Adipocyte (in vitro differentiated cells): ENCODE measurements around the gene CASKIN2.
"Not testable (repeated sequence)": the region's sequence is repeated elsewhere in the genome, so short reads cannot be mapped to it uniquely, and the experiment has no call there.

ENCODE experiments used
- DNase-seq: peaks from one replicate; pipeline ENCODE4 v3.0.0-alpha.2; 2015; ENCODE audit warnings: low read depth
- H3K27me3 ChIP-seq: replicated peaks from 2 replicates; pipeline ENCODE4 v1.7.0; 2013; ENCODE audit warnings: mild to moderate bottlenecking, low read length, moderate library complexity; ENCODE audit not compliant: control insufficient read depth, insufficient read depth
- H3K36me3 ChIP-seq: 2 replicates; pipeline ENCODE4 v1.7.0; 2013; ENCODE audit warnings: low read length, mild to moderate bottlenecking, moderate library complexity; ENCODE audit not compliant: control insufficient read depth, insufficient read depth, severe bottlenecking
- H3K4me1 ChIP-seq: 2 replicates; pipeline ENCODE4 v1.7.0; 2013; ENCODE audit warnings: mild to moderate bottlenecking, low read length, moderate library complexity; ENCODE audit not compliant: control insufficient read depth, insufficient read depth
- H3K4me3 ChIP-seq: 2 replicates; pipeline ENCODE4 v1.7.0; 2013; ENCODE audit warnings: mild to moderate bottlenecking, low read length, moderate library complexity
- H3K9ac ChIP-seq: 2 replicates; pipeline ENCODE4 v1.7.0; 2013; ENCODE audit warnings: mild to moderate bottlenecking, low read length, moderate library complexity
- H3K9me3 ChIP-seq: 2 replicates; pipeline ENCODE4 v1.7.0; 2013; ENCODE audit warnings: mild to moderate bottlenecking, low read length, moderate library complexity; ENCODE audit not compliant: control insufficient read depth

The CASKIN2 gene

DNA sequence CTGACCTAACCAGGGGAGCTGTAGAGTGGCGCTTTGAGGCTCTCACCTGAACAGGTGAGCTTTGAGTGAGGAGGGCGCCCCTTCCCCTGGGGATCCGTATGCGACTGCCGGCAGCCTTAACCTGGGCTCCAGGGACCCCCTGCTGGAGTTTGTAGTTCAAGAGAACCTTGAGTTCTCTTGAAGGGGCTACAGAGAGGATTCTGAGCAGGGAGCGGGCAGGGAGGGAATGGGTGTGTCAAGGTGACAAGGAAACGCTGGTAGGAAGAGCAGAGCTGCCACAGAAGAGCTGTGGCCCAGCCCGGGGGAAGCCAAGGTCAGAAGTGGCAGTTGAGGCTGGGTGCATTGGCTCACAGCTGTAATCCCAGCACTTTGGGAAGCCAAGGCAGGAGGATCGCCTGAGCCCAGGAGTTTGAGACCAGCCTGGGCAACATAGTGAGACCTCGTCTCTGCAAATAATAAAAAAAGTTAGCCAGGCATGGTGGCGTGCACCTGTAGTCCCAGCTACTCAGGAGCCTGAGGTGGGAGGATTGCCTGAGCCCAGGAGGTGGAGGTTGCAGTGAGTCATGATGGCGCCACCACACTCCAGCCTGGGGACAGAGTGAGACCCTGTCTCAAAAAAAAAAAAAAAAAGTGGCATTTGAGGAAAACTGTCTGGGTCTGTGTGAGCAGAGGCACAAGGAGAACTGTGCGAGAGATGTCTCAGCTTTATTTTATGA lies 11.4 kb upstream of the CASKIN2 start:
- Histone ChIP-seq H3K9ac (no peak overlapping the region), H3K4me3 (no peak overlapping the region), H3K27me3 (peaks cover 27% of the 10 kb centered on the region), H3K4me1 (peaks cover 4% of the 10 kb centered on the region), H3K9me3 (no peaks in the 10 kb centered on the region), H3K36me3 (no peaks in the 10 kb centered on the region)
- DNase-seq: no peak

DNA sequence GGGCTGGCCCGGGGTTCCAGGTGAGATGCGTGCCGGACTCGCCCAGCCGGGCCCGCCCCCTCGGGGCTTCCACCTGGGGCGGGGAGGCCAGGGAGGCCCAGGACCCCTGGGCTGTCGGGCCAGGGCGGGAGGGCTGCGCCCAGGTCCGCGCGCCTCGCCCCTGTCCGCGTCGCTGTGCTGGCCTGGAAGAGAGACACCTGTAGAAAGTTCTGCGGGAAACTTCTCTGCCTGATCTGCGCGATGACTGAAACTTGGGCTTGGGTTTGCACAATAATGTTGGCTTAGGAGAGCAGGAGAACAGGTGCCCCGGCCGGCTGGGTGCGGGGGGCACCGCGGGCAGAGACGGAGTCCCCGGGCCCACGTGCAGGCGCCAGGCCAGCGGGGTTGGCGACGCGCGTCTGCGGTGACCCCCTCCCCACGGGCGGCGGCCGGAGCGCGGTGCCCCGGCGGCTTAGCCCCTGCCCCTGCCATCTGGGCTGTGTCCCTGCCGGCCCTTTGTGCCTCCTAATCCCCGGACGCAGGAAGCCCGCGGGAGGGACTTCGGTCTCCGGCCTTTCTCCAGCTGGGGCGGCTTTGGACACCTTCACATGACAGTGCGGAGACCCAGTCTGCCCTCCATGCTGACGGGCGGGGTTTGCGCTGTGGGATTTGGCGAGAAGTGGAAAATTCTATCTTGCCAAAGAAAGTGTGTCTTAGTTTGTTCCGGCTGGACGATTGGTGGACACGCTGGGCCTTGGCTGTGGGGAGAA lies 10.6 kb upstream of the CASKIN2 start:
- Histone ChIP-seq H3K36me3 (no peaks in the 10 kb centered on the region), H3K4me1 (peaks cover 4% of the 10 kb centered on the region), H3K9me3 (no peaks in the 10 kb centered on the region), H3K4me3 (peak overlapping the region; percentile 52), H3K27me3 (peaks cover 21% of the 10 kb centered on the region), H3K9ac (no peak overlapping the region)
- DNase-seq: no peak

DNA sequence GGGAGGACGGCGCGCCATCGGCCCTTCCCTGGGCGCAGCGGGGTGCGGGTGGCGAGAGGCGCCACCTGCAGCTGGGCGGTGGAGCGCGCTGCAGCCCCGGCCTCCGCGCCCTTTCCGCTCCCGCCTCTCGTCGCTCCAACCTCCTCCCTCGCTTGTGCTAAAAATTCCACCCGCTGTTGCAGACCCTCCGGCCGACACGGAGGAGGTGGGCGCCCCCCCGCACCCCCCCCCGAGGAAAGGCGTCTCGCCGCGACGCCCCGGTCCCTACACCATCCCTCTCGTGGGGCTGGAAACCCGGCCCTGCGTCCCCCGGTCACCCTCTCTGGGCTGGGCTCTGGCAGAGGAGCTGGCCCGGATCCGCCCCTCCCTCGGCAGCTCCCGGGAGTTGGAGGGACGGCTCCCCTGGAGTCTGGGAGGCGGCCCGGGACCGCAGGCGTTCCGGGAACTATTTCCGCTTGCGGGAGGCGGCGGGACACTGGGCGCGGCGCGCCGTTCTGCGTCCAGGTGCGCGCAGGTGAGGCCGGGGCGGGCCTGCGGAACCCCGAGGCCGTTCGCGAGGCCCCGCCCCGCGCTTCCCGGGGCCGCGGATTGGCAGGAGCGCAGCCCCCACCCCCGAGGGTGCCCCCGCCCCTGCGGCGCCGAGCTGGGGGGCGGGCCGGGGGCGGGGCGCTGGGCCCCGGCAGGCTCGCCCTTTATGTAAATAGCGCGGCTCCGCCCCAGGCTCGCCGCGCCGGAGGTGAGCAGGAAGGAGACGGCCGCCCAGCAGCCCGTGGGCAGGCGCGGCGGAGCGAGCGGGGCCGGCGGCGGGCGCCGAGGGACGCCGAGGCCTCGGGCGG lies 9.9 kb upstream of the CASKIN2 start, which contains the start of gene LLGL2:
Gene LLGL2 (plus strand): TSS at position 728 of the 836 bp plus-strand sequence. CDS start 17,730 bp downstream, outside the sequence.
- Histone ChIP-seq H3K4me1 (peaks cover 4% of the 10 kb centered on the region), H3K9me3 (no peaks in the 10 kb centered on the region), H3K4me3 (peak within 1 kb of the TSS; percentile 59), H3K9ac (no peak within 1 kb of the TSS), H3K27me3 (peaks cover 21% of the 10 kb centered on the region), H3K36me3 (no peaks in the 10 kb centered on the region)
- peak; percentile 66 for DNase-seq

DNA sequence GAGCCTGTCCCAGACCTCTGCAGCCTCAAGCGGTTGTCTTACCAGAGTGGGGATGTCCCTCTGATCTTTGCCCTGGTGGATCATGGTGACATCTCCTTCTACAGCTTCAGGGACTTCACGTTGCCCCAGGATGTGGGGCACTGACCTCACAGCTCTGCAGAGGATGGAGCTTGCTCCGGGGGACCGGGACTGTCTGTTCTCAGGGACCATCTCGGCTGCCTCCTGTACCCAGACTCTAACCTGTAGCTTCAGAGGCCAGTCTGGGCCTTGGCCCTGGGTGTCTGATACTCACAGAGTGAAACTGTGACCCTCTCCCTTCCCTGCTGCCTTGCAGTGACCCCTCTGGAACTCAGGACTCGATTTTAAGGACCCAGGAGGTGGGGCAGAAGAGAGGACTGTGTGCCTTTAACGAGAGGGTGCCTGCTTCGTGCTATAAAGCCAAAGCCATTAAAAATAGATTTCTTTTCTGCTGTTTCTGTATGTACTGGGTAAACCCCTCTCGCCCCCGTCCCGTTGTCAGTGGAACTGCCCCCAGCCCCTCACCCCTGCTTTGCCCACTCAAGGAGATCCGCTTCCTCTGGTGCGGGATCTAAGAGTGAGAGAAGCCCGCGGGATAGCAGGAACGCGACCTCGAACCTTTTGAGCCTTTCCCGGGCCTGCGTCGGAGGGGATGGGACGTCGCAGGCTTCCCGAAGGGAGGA lies 9.1 kb upstream of the CASKIN2 start:
- peak overlapping the region; percentile 59 for H3K4me3 ChIP-seq
- H3K4me1 ChIP-seq: peaks cover 4% of the 10 kb centered on the region

DNA sequence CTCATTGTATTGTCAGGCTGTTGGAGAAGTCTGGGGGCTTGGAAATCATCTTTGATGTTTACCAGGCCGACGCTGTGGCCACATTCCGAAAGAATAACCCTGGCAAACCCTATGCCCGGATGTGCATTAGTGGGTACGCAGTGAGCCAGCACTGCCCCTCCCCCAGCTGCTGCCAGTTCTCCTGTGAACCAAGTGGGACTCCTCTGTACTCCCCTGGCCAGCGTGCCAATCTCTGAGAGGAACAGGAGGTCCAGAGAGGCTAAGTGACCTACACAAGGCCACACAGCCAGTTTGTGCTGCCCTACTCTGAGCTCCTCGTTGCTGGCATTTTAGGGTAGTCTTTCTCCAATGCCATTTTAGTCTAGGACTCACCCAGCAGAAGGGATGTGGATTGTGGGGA lies 8.3 kb upstream of the CASKIN2 start:
- Histone ChIP-seq H3K4me3 (no peak overlapping the region), H3K9me3 (no peaks in the 10 kb centered on the region), H3K9ac (no peak overlapping the region), H3K27me3 (peaks cover 21% of the 10 kb centered on the region), H3K4me1 (peaks cover 4% of the 10 kb centered on the region), H3K36me3 (no peaks in the 10 kb centered on the region)
- DNase-seq: no peak

More for the DNA sequence above, 9.1 kb upstream of the CASKIN2 start:
- Histone ChIP-seq H3K9me3 (no peaks in the 10 kb centered on the region), H3K9ac (no peak overlapping the region), H3K36me3 (no peaks in the 10 kb centered on the region), H3K27me3 (peaks cover 21% of the 10 kb centered on the region)
- no peak for DNase-seq

DNA sequence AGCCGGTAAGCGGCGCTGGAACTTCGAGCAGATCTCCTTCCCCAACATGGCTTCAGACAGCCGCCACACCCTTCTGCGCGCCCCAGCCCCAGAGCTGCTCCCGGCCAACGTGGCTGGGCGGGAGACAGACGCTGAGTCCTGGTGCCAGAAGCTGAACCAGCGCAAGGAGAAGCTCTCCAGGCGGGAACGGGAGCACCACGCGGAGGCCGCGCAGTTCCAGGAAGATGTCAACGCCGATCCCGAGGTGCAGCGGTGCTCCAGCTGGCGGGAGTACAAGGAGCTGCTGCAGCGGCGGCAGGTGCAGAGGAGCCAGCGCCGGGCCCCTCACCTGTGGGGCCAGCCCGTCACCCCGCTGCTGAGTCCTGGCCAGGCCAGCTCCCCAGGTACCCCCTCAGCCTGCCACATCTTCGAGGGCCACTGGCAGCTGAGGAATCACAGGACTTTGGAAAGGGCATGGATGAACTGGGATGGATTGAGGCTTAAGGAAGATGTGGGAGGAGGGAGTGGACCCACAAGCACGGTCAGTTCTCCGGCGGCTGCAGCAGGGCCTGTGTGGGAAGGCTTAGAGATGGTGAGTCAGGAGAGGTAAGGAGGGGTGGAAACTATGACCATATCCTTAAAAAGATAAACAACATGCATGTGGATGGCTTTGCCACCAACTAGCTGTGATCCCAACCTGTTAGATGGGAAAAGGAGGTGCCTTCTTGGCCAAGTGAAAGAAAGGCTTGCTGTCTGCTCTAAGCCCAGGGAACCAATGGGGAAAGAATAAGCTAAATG lies 6.8 kb upstream of the CASKIN2 start:
- H3K4me1 ChIP-seq: peaks cover 9% of the 10 kb centered on the region
- H3K9ac ChIP-seq: no peak overlapping the region
- no peaks in the 10 kb centered on the region for H3K36me3 ChIP-seq
- peaks cover 14% of the 10 kb centered on the region for H3K27me3 ChIP-seq
- H3K9me3 ChIP-seq: no peaks in the 10 kb centered on the region
- H3K4me3 ChIP-seq: no peak overlapping the region
- no peak for DNase-seq

DNA sequence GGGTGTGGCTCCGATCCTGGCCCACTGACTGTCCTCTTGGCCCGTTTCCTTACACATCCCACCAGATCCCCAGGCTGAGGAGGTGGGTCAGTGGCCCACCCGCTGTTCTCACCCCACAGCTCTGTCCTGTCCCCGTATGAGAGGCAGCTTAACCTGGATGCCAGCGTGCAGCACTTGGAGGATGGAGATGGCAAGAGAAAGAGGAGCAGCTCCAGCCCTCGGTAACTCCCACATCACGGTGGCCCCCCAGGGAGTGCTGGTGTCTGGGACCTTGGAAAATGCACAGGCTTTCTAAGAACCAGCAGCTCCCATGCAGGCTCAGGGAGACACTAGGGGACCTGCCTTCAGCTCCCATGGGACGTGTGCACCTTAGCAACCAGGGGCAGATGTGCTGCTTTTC lies 6.0 kb upstream of the CASKIN2 start:
- Histone ChIP-seq H3K36me3 (no peaks in the 10 kb centered on the region), H3K4me3 (no peak overlapping the region), H3K9ac (no peak overlapping the region), H3K27me3 (peaks cover 6% of the 10 kb centered on the region), H3K9me3 (no peaks in the 10 kb centered on the region), H3K4me1 (peaks cover 8% of the 10 kb centered on the region)
- DNase-seq: no peak

DNA sequence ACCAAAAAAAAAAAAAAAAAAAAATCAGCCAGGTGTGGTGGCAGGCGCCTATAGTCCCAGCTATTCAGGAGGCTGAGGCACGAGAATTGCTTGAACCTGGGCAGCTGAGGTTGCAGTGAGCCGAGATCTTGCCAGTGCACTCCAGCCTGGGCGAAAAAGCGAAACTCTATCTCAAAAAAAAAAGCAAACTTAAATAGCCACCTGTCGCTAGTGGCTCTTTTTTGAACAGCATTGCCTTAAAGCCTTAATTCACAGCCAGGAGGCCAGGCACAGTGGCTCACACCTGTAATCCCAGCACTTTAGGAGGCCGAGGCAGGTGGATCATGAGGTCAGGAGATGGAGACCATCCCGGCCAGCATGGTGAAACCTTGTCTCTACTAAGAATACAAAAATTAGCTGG lies 5.1 kb upstream of the CASKIN2 start:
- H3K9ac ChIP-seq, H3K4me3 ChIP-seq, H3K4me1 ChIP-seq, H3K27me3 ChIP-seq, H3K9me3 ChIP-seq, DNase-seq, H3K36me3 ChIP-seq: not testable (repeated sequence)

DNA sequence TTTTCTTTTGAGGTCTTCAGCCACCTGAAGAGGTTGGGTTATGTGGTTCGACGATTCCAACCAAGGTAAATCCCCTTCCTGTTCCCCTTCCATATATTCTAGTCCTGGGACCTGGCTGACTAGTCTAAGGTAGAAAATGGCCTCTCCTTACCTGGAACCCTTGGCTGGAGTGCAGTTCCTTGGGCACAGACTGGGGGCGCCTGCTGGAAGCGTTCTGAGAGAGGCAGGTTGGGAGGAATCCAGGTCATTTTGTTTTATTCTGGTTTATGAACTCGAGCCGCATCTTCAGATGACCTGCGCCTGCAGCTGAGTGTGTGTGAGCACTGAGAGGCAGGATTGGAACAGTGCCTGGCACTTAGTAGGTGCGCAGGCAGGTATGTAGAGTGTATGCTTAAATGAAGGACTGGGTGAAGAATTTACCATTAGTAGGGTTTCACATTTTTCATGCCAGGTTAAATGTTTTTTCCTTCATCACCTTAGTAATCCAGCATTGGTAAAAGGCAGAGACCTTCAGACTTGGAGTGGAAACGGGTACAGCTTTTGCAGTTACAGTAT lies 3.7 kb upstream of the CASKIN2 start:
- no peaks in the 10 kb centered on the region for H3K9me3 ChIP-seq
- no peak overlapping the region for H3K4me3 ChIP-seq
- no peak overlapping the region for H3K9ac ChIP-seq
- H3K27me3 ChIP-seq: no peaks in the 10 kb centered on the region
- H3K36me3 ChIP-seq: no peaks in the 10 kb centered on the region
- DNase-seq: no peak
- H3K4me1 ChIP-seq: peaks cover 13% of the 10 kb centered on the region

DNA sequence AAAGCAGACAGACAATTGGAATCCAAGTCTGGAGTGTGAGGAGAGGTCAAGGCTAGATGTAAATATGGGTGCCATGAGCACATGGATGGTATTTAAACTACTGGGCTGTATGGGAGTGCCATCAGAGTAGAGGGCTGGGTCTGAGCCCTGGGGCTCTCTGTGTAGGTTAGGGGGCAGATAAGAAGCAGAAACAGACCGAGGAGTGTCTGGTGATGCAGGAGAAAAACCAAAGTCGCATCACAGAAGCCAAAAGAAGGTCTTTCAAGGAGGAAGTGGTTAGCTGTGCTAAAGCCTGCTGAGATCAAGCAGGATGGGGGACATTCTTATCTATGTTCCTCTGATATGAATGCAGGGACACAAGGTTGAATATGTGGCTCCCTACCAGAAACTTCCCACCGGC lies 2.9 kb upstream of the CASKIN2 start:
- Histone ChIP-seq H3K4me3 (no peak overlapping the region), H3K9ac (no peak overlapping the region), H3K9me3 (no peaks in the 10 kb centered on the region), H3K27me3 (no peaks in the 10 kb centered on the region), H3K36me3 (no peaks in the 10 kb centered on the region), H3K4me1 (peaks cover 19% of the 10 kb centered on the region)
- no peak for DNase-seq
